ENCODE results near the gene TBC1D13.

DNA sequence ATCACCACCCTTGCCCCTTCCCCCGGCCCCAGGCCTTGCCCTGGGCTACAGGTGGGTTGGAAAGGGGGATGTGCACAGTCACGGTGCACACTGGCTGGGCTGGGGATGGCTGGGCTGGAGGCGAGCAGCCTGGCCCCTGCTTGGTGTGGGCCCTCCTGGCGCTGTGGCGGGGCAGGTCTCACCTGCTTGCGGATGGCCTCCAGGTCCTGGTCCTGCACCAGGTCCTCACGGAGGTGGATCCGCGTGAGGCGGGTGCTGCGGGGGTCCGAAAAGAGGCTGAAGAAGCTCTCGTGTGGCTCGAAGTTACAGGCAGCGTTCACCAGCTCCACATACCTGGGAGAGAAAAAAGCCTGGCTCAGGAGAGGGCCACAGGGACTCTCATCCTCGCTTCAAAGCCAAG is 33.4 kb upstream of the TBC1D13 start:
- TF ChIP-seq CTCF (IDR thresholded peaks at IDR 0.05; ENCODE audit: insufficient read depth, low read length, poor library complexity, severe bottlenecking) (no peak), EZH2phosphoT487 (conservative IDR thresholded peaks at IDR 0.05; ENCODE audit: low read length) (no peak)

Data from SU-DHL-6 (cell line).